ENCODE data around the gene LPCAT2. TPM values are rescaled to one million over a fixed set of nuclear protein-coding genes. Genes with fewer than 3 reads are reported as not detected.
A peak's percentile ranks its signal among the peaks of the same experiment; 100 is the strongest.

Gene LPCAT2
- total and polyA plus RNA-seq, 9 donors, result 13.5 to 28.6 (median 18.6) TPM

DNA sequence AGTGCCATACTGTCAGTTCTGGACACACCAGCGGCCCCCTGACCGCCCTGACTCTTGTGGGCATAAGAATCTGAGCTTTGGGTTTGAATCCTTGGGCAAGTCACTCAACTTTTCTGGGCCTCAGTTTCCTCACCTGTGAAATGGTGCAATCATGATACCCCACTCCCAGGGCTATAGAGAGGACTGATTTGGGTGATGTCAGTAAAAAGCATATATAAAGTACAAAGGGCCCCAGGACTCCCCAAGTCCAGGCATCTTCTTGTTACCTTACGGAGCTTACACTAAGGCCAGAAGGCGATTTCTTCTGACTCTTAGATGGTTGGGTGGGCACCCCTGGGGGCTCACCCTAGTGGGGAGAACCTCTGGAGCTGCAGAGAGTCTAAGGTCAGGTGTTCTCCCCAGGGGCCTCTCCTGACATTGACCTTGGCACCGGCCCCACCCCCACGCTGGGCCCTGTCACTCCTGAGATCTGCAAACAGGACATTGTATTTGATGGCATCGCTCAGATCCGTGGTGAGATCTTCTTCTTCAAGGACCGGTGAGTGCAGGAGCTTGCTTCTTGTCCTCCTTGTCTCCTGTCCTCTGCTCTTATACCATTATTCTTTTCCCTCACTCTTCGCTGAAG lies 16.0 kb upstream of the LPCAT2 start:
- H3K27ac ChIP-seq (ENCODE audit: low read length), result no peak overlapping the region
- H3K36me3 ChIP-seq (ENCODE audit: control insufficient read depth, insufficient read depth, low read length), result peaks cover 65% of the 10 kb centered on the region
- H3K4me3 ChIP-seq (ENCODE audit: low read length), result no peak overlapping the region
- H3K27me3 ChIP-seq (ENCODE audit: control insufficient read depth, insufficient read depth, low read length), result no peaks in the 10 kb centered on the region
- no peaks in the 10 kb centered on the region for H3K9me3 ChIP-seq (replicated peaks; ENCODE audit: control insufficient read depth, low read depth, low read length)
- peaks cover 25% of the 10 kb centered on the region for H3K4me1 ChIP-seq (ENCODE audit: control insufficient read depth, insufficient read depth, low read length)
- DNase-seq, result no peak
- WGBS (ENCODE audit: insufficient coverage), result 93% methylated on average over 7 of the region's 10 CpGs

DNA sequence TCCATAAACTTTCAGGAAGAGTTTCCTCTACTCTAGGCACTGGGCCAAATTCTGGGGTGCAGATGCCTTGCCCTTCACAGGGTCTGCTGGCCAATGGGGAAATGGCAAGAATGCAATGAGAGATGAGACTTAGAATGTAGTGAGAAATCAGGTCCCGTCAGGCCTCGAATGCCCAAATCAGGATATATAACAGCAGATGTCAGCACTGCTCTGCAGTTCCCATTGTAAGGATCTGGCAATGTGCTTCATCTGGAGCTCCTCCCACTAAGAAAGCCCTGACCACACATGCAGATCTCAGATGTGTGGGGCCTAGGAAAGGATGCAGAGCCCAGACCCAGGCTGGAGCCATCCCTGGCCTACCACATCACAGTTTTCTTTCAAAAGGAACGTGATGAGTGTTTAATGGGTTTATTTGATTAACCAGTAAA lies 13.9 kb upstream of the LPCAT2 start:
- Histone ChIP-seq H3K27ac (ENCODE audit: low read length) (peak overlapping the region; percentile 31), H3K27me3 (ENCODE audit: control insufficient read depth, insufficient read depth, low read length) (no peaks in the 10 kb centered on the region), H3K36me3 (ENCODE audit: control insufficient read depth, insufficient read depth, low read length) (peaks cover 59% of the 10 kb centered on the region), H3K4me3 (ENCODE audit: low read length) (no peak overlapping the region), H3K4me1 (ENCODE audit: control insufficient read depth, insufficient read depth, low read length) (peaks cover 42% of the 10 kb centered on the region), H3K9me3 (replicated peaks; ENCODE audit: control insufficient read depth, low read depth, low read length) (no peaks in the 10 kb centered on the region)
- DNase-seq, result peak; percentile 97
- 14% methylated on average over 2 of the region's 3 CpGs for WGBS (ENCODE audit: insufficient coverage)

DNA sequence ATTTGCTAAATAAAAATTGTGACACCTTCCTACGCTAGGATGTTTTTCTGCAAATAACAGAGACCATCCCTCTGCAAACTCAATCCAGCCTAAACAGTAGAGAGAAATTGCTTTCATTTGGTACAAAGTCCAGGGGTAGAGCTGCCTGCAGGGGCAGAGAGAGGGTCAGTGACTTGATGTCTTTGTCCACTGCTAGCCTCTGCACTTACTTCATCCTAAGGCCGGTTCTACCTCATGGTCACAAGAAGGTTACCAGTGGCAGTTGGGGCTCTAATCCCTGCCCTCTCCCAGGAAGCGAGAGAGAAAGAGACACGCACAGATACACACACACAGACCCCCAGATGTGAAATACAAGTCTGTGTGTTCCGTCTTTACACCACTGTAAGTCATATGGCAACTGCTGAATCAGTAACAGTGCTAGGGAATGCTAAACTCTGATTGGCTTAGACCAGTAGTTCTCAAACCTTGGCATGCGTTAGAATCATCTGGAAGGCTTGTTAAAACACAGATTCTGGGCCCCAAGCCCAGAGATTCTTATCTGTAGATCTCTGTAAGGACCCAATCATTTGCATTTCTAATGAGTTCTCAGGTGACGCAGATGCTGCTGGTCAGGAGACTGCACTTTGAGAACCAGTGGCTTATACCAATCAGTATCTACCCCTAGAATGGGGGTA lies 13.1 kb upstream of the LPCAT2 start:
- peak; percentile 84 for DNase-seq
- H3K27ac ChIP-seq (ENCODE audit: low read length), result peak overlapping the region; percentile 31
- H3K36me3 ChIP-seq (ENCODE audit: control insufficient read depth, insufficient read depth, low read length), result peaks cover 52% of the 10 kb centered on the region
- H3K4me1 ChIP-seq (ENCODE audit: control insufficient read depth, insufficient read depth, low read length), result peaks cover 49% of the 10 kb centered on the region
- no peak overlapping the region for H3K4me3 ChIP-seq (ENCODE audit: low read length)
- WGBS (ENCODE audit: insufficient coverage), result 30% methylated on average over 2 of the region's 7 CpGs
- H3K9me3 ChIP-seq (replicated peaks; ENCODE audit: control insufficient read depth, low read depth, low read length), result no peaks in the 10 kb centered on the region
- H3K27me3 ChIP-seq (ENCODE audit: control insufficient read depth, insufficient read depth, low read length), result no peaks in the 10 kb centered on the region

DNA sequence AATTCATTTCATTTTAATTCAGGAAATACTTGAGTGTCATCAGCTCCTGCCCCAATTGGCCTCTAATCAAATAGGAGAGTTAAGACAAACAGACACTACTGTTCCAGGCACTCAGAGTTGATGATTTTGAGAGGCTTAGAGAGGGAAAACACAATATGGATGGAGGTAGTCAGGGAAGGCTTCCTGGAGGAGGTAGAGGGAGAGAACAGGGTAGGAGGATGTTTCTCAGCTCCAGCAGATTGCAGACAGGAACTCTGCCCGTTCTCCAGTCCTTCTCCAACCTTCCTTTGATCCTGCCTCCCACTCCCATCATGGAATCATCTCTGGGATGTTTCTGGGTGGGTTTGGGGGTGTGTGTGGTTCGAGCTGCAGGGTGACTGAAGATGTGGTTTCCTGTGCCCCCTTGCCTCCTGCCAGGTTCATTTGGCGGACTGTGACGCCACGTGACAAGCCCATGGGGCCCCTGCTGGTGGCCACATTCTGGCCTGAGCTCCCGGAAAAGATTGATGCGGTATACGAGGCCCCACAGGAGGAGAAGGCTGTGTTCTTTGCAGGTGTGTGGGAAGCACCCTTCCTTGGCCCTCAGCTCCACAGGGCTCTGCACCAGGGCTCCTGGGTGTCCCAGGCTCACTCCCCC lies 12.2 kb upstream of the LPCAT2 start:
- DNase-seq, result no peak
- H3K36me3 ChIP-seq (ENCODE audit: control insufficient read depth, insufficient read depth, low read length), result peaks cover 55% of the 10 kb centered on the region
- H3K4me3 ChIP-seq (ENCODE audit: low read length), result no peak overlapping the region
- H3K4me1 ChIP-seq (ENCODE audit: control insufficient read depth, insufficient read depth, low read length), result peaks cover 58% of the 10 kb centered on the region
- H3K27me3 ChIP-seq (ENCODE audit: control insufficient read depth, insufficient read depth, low read length), result no peaks in the 10 kb centered on the region
- WGBS (ENCODE audit: insufficient coverage), result 45% methylated on average over 4 of the region's 8 CpGs
- H3K27ac ChIP-seq (ENCODE audit: low read length), result no peak overlapping the region
- no peaks in the 10 kb centered on the region for H3K9me3 ChIP-seq (replicated peaks; ENCODE audit: control insufficient read depth, low read depth, low read length)

DNA sequence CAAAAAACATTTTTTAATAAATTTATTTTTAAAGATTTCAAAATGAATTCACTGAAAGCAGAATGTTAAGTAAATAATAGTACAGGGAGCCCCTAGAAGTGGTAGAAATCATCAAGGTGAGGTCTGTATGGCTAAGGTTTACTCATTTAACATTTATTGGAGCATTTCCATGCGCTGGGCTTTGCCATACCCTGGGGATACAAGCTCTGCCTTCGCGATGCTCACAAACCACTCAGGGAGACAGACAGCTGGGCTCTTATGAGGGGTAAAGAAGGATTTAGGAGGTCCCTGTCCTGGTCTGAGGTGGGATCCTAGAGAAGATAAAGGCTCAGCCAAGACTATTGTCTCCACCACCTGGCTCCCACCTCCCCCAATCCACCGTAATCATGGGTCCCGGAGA lies 11.3 kb upstream of the LPCAT2 start:
- H3K27ac ChIP-seq (ENCODE audit: low read length), result no peak overlapping the region
- H3K4me3 ChIP-seq (ENCODE audit: low read length), result no peak overlapping the region
- no peaks in the 10 kb centered on the region for H3K27me3 ChIP-seq (ENCODE audit: control insufficient read depth, insufficient read depth, low read length)
- peaks cover 58% of the 10 kb centered on the region for H3K36me3 ChIP-seq (ENCODE audit: control insufficient read depth, insufficient read depth, low read length)
- H3K9me3 ChIP-seq (replicated peaks; ENCODE audit: control insufficient read depth, low read depth, low read length), result no peaks in the 10 kb centered on the region
- no peak for DNase-seq
- H3K4me1 ChIP-seq (ENCODE audit: control insufficient read depth, insufficient read depth, low read length), result peaks cover 66% of the 10 kb centered on the region
- WGBS (ENCODE audit: insufficient coverage), result 60% methylated on average over 4 of the region's 5 CpGs

DNA sequence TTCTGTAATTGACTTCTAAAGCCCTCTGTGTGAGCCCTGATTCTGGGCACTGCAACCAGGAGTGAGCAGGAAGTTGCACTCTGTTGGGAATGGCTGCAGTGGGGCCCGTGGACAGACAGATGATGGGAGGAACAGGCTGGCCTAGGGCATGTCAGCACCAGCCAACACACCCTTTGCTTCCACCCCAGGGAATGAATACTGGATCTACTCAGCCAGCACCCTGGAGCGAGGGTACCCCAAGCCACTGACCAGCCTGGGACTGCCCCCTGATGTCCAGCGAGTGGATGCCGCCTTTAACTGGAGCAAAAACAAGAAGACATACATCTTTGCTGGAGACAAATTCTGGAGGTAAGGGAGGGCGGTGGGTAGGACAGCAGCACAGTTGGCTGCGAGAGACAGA lies 10.8 kb upstream of the LPCAT2 start:
- WGBS (ENCODE audit: insufficient coverage), result 97% methylated on average over 5 of the region's 6 CpGs
- Histone ChIP-seq H3K27me3 (ENCODE audit: control insufficient read depth, insufficient read depth, low read length) (no peaks in the 10 kb centered on the region), H3K36me3 (ENCODE audit: control insufficient read depth, insufficient read depth, low read length) (peaks cover 54% of the 10 kb centered on the region), H3K4me3 (ENCODE audit: low read length) (no peak overlapping the region), H3K9me3 (replicated peaks; ENCODE audit: control insufficient read depth, low read depth, low read length) (no peaks in the 10 kb centered on the region), H3K4me1 (ENCODE audit: control insufficient read depth, insufficient read depth, low read length) (peaks cover 71% of the 10 kb centered on the region), H3K27ac (ENCODE audit: low read length) (no peak overlapping the region)
- DNase-seq, result no peak

DNA sequence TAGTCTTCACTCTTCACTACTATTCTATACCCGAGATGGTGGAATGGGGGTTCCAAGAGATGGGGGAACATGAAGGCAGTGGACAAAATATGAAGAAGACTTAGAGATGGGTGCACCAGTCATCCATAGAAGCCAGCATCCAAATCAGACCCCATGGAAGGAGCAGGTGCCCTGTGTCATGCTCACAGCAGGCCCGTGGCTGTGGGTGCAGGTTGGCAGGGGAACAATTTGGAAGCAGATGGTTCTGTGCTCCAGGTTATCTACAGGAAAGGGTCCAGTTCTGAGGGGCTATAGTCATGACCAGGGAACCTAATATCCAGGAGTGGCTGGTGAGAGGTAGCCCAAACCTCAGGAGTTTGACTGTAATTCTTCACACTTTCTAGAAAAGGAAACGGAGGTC lies 9.6 kb upstream of the LPCAT2 start:
- no peak for DNase-seq
- H3K27me3 ChIP-seq (ENCODE audit: control insufficient read depth, insufficient read depth, low read length), result no peaks in the 10 kb centered on the region
- H3K9me3 ChIP-seq (replicated peaks; ENCODE audit: control insufficient read depth, low read depth, low read length), result no peaks in the 10 kb centered on the region
- WGBS (ENCODE audit: insufficient coverage), result 33% methylated on average over 1 of the region's 3 CpGs
- peaks cover 51% of the 10 kb centered on the region for H3K36me3 ChIP-seq (ENCODE audit: control insufficient read depth, insufficient read depth, low read length)
- H3K4me1 ChIP-seq (ENCODE audit: control insufficient read depth, insufficient read depth, low read length), result peaks cover 80% of the 10 kb centered on the region
- H3K4me3 ChIP-seq (ENCODE audit: low read length), result no peak overlapping the region
- peak overlapping the region; percentile 91 for H3K27ac ChIP-seq (ENCODE audit: low read length)

DNA sequence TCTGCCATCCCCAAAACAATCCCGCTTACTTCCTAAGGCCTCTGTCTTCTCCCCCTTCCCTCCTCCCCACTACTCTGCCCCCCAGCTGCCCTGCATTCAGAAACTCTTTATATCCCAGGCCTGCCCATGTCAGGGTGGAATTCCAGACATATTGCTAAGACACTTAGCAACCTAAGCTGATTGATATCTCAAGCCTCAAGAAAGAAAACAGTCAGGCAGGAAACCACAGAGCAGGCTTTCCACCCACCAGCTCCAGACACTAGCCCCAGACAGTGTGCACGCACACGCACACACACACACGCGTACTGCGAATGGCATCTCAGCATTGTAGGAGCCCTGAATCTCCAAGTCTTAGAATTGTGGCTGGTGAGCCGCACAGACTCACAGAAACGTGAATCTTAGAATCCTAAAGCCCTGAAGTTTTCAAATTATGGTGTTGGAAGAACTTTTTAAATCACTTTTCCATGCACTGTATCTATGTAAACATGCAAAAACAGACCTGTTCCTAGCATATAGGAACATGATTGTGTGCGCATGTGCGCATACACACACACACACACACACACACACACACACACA lies 8.8 kb upstream of the LPCAT2 start:
- peaks cover 73% of the 10 kb centered on the region for H3K4me1 ChIP-seq (ENCODE audit: control insufficient read depth, insufficient read depth, low read length)
- DNase-seq, result peak; percentile 87
- WGBS (ENCODE audit: insufficient coverage), result 42% methylated on average over 6 of the region's 10 CpGs
- peaks cover 54% of the 10 kb centered on the region for H3K36me3 ChIP-seq (ENCODE audit: control insufficient read depth, insufficient read depth, low read length)
- H3K9me3 ChIP-seq (replicated peaks; ENCODE audit: control insufficient read depth, low read depth, low read length), result no peaks in the 10 kb centered on the region
- H3K27ac ChIP-seq (ENCODE audit: low read length), result peak overlapping the region; percentile 91
- H3K27me3 ChIP-seq (ENCODE audit: control insufficient read depth, insufficient read depth, low read length), result no peaks in the 10 kb centered on the region
- H3K4me3 ChIP-seq (ENCODE audit: low read length), result no peak overlapping the region

DNA sequence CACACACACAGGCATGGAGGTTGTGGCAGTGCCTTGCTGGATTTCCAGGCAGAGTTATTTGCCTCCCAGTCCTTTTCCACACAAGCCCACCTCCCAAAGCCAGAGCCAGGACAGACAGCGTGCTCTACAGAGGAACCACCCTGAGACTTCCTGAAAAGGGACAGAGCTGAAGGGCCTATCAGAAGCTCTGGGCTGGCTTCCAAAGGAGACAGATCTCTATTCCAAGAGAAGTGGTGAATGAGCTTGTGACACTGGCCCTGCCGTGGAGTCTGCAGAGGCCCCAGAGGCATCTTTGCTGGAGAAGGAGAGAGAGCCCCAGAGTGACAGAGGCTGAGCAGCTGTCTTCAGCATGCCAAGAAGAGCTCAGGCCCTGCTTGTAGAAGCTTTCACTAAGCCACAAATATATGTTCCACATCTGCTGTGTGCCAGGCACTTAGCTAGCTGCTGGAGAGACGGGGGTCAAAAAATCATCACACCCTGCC lies 8.3 kb upstream of the LPCAT2 start:
- WGBS (ENCODE audit: insufficient coverage), result 0% methylated on average over 2 of the region's 3 CpGs
- H3K4me1 ChIP-seq (ENCODE audit: control insufficient read depth, insufficient read depth, low read length), result peaks cover 68% of the 10 kb centered on the region
- no peak overlapping the region for H3K4me3 ChIP-seq (ENCODE audit: low read length)
- peaks cover 58% of the 10 kb centered on the region for H3K36me3 ChIP-seq (ENCODE audit: control insufficient read depth, insufficient read depth, low read length)
- peak overlapping the region; percentile 91 for H3K27ac ChIP-seq (ENCODE audit: low read length)
- no peaks in the 10 kb centered on the region for H3K9me3 ChIP-seq (replicated peaks; ENCODE audit: control insufficient read depth, low read depth, low read length)
- DNase-seq, result peak; percentile 96
- no peaks in the 10 kb centered on the region for H3K27me3 ChIP-seq (ENCODE audit: control insufficient read depth, insufficient read depth, low read length)

Data from muscle of leg (tissue), 11 donors.